Naive B cell (primary cell): ENCODE measurements around the gene DOCK8. TPM values are rescaled to one million over a fixed set of nuclear protein-coding genes. Genes with fewer than 3 reads are reported as not detected.
A peak's percentile ranks its signal among the peaks of the same experiment; 100 is the strongest.

ENCODE experiments used
- ATAC-seq, 2 donors: fragments of 150-1000 bp; cut with Tn5 transposase; 2 replicates each; pipeline ENCODE4 v1.10.0; 2021; ENCODE audit warnings: low read depth in 2 of 2, mild to moderate bottlenecking in 2 of 2, moderate library complexity in 2 of 2
- DNase-seq: peaks from one replicate; pipeline ENCODE4 v3.0.0; 2022
- H3K27ac Mint-ChIP-seq, 6 donors: one replicate each; pipeline ENCODE4 v1.8.0; 2020 to 2022; ENCODE audit warnings: mild to moderate bottlenecking in 6 of 6, mixed read lengths in 6 of 6, moderate library complexity in 5 of 6, inconsistent platforms in 2 of 6
- H3K27me3 Mint-ChIP-seq, 3 donors: one replicate each; pipeline ENCODE4 v1.8.0; 2021 to 2022; ENCODE audit warnings: mixed read lengths in 3 of 3, mild to moderate bottlenecking in 1 of 3
- H3K36me3 Mint-ChIP-seq, 2 donors: one replicate each; pipeline ENCODE4 v1.8.0; 2020 to 2022; ENCODE audit warnings: mixed read lengths in 2 of 2, inconsistent platforms in 1 of 2, mild to moderate bottlenecking in 1 of 2
- H3K4me1 Mint-ChIP-seq, 3 donors: one replicate each; pipeline ENCODE4 v1.8.0; 2020 to 2022; ENCODE audit warnings: mixed read lengths in 3 of 3, inconsistent platforms in 1 of 3, mild to moderate bottlenecking in 1 of 3, moderate library complexity in 1 of 3
- H3K4me3 Mint-ChIP-seq, 8 donors: one replicate each; pipeline ENCODE4 v1.8.0; 2020 to 2022; ENCODE audit warnings: mild to moderate bottlenecking in 8 of 8, mixed read lengths in 8 of 8, moderate library complexity in 8 of 8, inconsistent platforms in 2 of 8
- H3K9me3 Mint-ChIP-seq, 7 donors: one replicate each; pipeline ENCODE4 v1.8.0; 2020 to 2022; ENCODE audit warnings: mixed read lengths in 7 of 7, mild to moderate bottlenecking in 5 of 7, inconsistent platforms in 2 of 7, moderate library complexity in 1 of 7
- polyA plus RNA-seq, 6 donors: library from polyadenylated mRNA; unstranded; fragments of 300-500 nt; fragmentation: Illumina TruSeq; gene quantifications; one replicate each; pipeline ENCODE4 v1.2.3, GENCODE V29; 2021; ENCODE audit warnings: low read depth in 6 of 6

DOCK8 gene
- polyA plus RNA-seq, 6 donors from 2014 or later: 15.3 to 109 (median 76.5) TPM

DNA sequence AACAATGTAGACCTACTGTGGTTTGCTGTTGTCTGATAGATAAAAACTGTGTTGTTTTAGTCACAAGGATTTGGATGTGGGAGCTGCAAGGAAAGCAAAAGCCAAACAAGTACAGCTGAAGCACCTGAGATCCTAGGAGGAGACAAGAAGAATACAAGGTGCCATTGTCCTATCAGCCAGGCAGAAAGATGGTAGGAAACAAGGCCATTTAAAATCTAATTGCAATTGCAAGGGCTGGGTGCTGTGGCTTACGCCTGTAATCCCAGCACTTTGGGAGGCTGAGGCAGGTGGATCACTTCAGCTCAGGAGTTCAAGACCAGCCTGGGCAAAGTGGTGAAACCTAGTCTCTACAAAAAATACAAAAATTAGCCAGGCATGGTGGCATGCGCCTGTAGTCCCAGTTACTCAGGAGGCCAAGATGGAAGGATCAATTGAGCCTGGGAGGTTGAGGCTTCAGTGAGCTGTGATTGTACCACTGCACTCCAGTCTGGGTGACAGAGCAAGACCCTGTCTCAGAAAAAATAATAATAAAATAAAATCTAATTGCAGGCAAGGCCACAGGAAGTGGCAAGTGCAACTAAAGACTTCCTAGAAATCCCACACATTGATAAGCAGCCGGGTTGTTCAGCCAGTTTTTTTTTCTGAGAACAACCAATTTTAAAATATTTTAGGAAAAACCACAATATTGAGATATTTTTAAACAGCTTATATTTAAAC lies 22.6 kb downstream of the DOCK8 start:
- Mint-ChIP-seq H3K27me3 (no peaks in the 10 kb centered on the region), H3K9me3 (peaks cover 0 to 11% (median 7%) of the 10 kb centered on the region in 7 donors), H3K4me3 (no peak overlapping the region), H3K36me3 (peaks cover 7 to 15% of the 10 kb centered on the region in 2 donors), H3K27ac (no peak overlapping the region), H3K4me1 (peaks cover 11 to 33% (median 25%) of the 10 kb centered on the region in 3 donors)
- no peak for DNase-seq
- no peak for ATAC-seq

DNA sequence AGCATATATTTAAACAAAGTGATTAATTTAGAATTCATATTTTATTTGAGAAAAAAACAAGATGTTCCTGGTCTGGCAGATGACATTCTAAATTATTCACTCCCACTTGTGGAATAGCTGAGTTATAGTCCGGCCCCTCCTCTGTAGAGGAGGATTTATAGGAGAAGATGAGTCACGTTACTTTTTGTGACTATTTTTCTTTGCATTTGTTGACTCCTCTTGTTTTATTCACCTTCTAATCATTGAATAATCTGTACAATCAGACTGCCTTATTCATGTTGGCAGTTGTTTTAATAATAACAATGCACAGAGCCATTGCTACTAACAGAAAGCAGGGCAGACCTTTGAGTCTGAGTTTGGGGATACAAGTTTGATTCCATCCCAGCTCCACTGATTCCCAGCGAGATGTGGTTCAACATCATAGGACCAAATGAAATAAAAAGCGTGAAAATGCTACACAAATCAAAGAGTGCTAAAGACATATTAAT lies 23.2 kb downstream of the DOCK8 start:
- no peak overlapping the region for H3K27ac Mint-ChIP-seq
- H3K27me3 Mint-ChIP-seq: no peaks in the 10 kb centered on the region
- H3K4me3 Mint-ChIP-seq: no peak overlapping the region

DNA sequence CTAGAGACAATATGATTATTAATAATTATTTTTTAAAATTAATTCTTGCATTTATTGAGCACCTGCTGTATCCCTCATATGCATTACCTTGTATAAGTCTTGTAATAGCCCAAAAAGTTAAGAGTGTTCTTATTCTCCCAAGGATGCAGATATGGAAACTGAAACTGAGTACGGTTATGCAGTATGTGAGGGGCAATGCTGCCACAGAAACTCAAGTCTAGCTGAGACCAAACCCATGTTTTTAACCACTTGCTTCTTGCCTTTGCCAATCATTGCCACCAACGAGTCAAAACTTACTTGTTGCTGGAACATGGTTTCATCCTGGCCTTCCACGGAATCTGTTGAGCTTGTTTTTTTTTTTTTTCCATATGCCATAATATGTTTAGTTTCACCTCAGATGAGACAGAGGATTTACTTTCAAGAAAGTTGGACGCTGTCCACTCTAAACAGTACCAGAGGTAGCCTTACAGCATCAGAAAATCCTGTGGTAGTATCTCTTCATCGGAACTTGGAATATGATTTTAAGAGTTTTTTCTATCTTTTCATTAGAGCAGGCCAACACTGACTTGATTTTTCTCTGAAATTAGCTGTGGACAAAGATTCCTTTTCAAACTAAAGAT lies 27.9 kb downstream of the DOCK8 start:
- H3K9me3 Mint-ChIP-seq: no peaks in the 10 kb centered on the region
- H3K4me3 Mint-ChIP-seq: no peak overlapping the region
- ATAC-seq: no peak
- no peak for DNase-seq
- H3K36me3 Mint-ChIP-seq: peaks cover 8 to 10% of the 10 kb centered on the region in 2 donors
- no peak overlapping the region for H3K27ac Mint-ChIP-seq
- peaks cover 11 to 25% (median 14%) of the 10 kb centered on the region in 3 donors for H3K4me1 Mint-ChIP-seq
- H3K27me3 Mint-ChIP-seq: no peaks in the 10 kb centered on the region

More for the DNA sequence above, 23.2 kb downstream of the DOCK8 start:
- H3K4me1 Mint-ChIP-seq: peaks cover 11 to 39% (median 28%) of the 10 kb centered on the region in 3 donors
- peaks cover 7 to 15% of the 10 kb centered on the region in 2 donors for H3K36me3 Mint-ChIP-seq
- H3K9me3 Mint-ChIP-seq: peaks cover 0 to 11% (median 7%) of the 10 kb centered on the region in 7 donors
- no peak for DNase-seq
- no peak for ATAC-seq

DNA sequence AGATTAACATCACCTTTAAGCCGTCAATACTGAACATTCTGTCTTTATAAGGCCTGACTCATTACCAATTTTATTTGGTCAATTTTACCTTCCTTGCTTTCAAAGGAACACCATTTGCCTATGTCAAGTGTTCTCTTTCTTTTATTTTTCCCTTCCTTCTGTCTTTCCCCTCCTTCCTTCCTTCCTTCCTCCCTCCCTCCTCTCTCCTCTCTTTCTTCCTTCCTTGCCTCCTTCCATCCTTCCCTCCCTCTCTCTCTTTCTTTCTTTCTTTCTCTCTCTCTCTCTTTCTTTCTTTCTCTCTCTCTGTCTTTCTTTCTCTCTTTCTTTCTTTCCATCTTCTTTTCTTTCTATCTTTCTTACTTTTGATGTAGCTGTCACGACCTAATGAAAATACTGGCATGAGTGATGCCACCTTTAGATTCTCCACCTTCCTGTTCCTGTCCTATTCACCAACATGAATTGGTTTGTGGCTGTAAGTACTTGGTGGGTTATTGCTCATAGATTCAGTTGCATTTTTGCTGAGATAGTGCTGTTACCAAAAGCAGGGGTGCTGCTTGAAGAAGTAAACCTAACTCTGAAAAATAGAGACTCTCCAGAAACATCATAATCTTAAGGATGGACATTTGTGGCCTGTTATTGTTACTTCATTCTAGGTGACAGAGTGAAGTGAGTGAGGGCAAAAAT lies 33.8 kb downstream of the DOCK8 start:
- Mint-ChIP-seq H3K27me3 (no peaks in the 10 kb centered on the region), H3K9me3 (no peaks in the 10 kb centered on the region), H3K27ac (peak overlapping the region in 2 of 6 donors; percentile 34 to 85), H3K36me3 (peaks cover 6 to 8% of the 10 kb centered on the region in 2 donors), H3K4me1 (peaks cover 19 to 30% (median 28%) of the 10 kb centered on the region in 3 donors), H3K4me3 (no peak overlapping the region)
- DNase-seq (no peak), ATAC-seq (no peak)

DNA sequence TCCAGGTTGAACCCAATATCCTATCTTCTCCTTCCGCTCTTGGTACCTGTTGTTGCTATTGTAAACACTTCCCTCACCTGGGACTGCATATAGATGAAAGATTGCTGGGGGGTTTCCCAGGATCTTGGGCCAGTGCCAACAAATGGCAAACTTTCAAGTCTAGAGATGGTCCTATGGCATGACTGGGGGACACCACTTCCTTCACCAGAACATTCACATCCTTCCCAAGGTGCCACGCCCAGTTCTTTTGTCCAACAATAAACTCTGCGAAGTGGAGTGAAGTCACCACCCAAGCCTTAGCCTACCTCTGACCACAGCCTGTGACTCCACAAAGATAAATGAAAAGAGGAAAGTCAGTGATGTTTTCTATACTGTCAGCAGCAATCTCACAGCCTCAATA lies 34.4 kb downstream of the DOCK8 start:
- no peaks in the 10 kb centered on the region for H3K9me3 Mint-ChIP-seq
- H3K27ac Mint-ChIP-seq: peak overlapping the region in 3 of 6 donors; percentile 16 to 81 (median 17)
- peak in 1 of 2 donors; percentile 25 for ATAC-seq
- DNase-seq: no peak
- H3K36me3 Mint-ChIP-seq: peaks cover 5 to 6% of the 10 kb centered on the region in 2 donors
- H3K4me1 Mint-ChIP-seq: peaks cover 22 to 28% (median 26%) of the 10 kb centered on the region in 3 donors
- H3K4me3 Mint-ChIP-seq: no peak overlapping the region
- H3K27me3 Mint-ChIP-seq: no peaks in the 10 kb centered on the region

DNA sequence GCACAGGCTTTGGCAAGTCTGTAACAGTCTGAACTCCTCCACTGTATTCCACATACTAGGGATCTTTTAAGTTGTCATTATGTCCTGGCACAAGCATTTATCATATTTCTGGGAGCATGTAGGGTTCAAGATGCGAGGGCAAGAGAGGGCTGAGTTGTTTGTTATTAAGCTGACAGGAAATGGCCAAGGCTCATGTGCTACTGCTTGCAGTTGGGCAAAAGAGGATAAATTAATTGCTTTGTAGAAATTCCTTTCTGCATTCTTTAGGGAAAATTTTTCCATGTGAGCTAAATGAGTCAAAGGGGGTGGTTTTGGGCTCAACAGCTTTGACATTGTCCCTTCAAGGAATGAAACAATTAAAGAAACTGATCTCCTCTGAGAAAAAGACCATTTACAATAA lies 35.4 kb downstream of the DOCK8 start:
- Mint-ChIP-seq H3K4me3 (no peak overlapping the region), H3K9me3 (no peaks in the 10 kb centered on the region), H3K27ac (peak overlapping the region in 2 of 6 donors; percentile 12 to 58)

DNA sequence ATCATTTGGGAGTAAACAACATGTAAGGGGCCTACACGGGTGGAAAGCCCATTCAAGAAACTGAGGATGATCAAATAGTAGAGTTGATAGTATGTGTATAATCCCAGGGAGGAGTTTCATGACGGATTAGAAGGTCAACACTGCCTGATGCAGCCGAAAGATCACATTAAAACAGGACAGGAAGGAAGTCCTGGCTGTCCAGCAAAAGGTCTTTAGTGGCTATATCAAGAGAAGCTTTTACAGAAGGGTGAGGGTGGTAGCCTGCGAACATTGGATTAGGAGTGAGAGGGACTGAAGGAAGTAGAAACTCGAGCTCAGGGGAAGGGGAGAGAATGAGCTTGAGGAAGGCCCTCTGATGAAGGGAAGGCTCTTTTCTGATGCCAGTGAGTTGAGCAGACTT lies 36.0 kb downstream of the DOCK8 start:
- DNase-seq: no peak
- Mint-ChIP-seq H3K4me1 (peaks cover 22 to 28% (median 22%) of the 10 kb centered on the region in 3 donors), H3K9me3 (no peaks in the 10 kb centered on the region), H3K27me3 (no peaks in the 10 kb centered on the region), H3K27ac (peak overlapping the region in 2 of 6 donors; percentile 13 to 31), H3K4me3 (no peak overlapping the region), H3K36me3 (no peaks in the 10 kb centered on the region)
- no peak for ATAC-seq

More for the DNA sequence above, 35.4 kb downstream of the DOCK8 start:
- Mint-ChIP-seq H3K27me3 (no peaks in the 10 kb centered on the region), H3K36me3 (no peaks in the 10 kb centered on the region), H3K4me1 (peaks cover 22 to 28% (median 22%) of the 10 kb centered on the region in 3 donors)
- ATAC-seq (no peak), DNase-seq (no peak)

DNA sequence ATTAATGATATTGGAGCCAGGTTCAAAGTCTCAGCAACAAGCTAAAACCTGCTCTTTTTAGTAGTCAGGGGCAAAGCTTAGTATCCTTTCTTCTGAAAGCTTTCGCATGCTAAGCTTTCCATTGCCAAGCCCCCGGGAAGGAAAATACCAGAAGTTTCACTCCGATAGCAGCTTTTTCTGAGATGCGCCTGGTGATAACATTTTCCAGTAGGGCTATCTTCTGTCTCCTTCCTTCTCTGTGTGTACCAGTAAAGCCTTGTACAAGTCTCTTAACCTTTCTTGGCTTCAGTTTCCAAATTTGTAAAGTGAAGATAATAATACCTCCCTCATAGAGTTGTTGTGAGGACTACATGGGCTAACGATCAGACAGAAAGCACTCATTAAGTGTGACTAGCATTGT lies 36.7 kb downstream of the DOCK8 start:
- no peaks in the 10 kb centered on the region for H3K36me3 Mint-ChIP-seq
- H3K9me3 Mint-ChIP-seq: no peaks in the 10 kb centered on the region
- H3K4me3 Mint-ChIP-seq: no peak overlapping the region
- no peak overlapping the region for H3K27ac Mint-ChIP-seq
- H3K27me3 Mint-ChIP-seq: no peaks in the 10 kb centered on the region
- DNase-seq: no peak
- H3K4me1 Mint-ChIP-seq: peaks cover 22 to 28% (median 22%) of the 10 kb centered on the region in 3 donors
- no peak for ATAC-seq

DNA sequence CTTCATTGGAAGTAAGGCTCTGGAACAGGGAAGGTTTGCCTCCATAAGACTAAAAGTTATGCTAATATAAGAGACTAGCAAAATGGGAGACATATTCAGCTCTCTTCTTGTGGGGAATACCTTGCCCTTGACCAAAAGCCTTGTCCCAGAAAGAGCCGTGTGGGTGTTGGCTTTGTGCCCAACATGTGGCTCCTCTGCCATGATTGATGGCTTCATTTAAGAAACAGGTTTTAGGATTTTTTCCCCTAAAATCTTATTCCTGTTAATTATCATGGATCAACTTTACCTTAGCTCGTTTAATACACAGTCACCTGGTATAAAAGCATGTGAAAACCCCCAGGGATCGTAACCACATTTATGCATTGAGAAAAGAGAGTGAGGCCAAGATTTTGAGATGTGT lies 38.9 kb downstream of the DOCK8 start:
- Mint-ChIP-seq H3K27me3 (no peaks in the 10 kb centered on the region), H3K36me3 (no peaks in the 10 kb centered on the region), H3K4me1 (peaks cover 26 to 29% (median 27%) of the 10 kb centered on the region in 3 donors), H3K27ac (peak overlapping the region in 2 of 6 donors; percentile 19 to 63), H3K4me3 (no peak overlapping the region), H3K9me3 (no peaks in the 10 kb centered on the region)
- no peak for ATAC-seq
- DNase-seq: no peak

DNA sequence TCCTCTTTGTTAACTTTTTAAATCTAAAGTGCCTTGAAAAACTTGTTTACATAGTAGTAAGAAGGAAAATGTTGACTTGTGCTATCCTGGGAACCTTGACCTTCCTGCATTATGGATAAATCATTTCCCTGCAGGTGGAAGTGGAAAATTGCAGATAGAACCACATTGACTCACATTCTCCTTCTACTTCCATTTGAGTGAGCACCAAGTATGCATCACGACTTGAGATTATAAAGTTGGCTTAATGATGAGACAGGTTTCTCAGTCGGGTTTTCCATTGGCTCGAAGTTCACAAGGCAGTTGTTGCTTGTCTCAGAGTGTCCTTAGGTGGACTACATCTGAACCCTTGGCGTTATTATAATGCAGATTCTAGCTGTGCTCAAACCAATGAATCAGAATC lies 39.9 kb downstream of the DOCK8 start:
- H3K27me3 Mint-ChIP-seq: no peaks in the 10 kb centered on the region
- H3K4me1 Mint-ChIP-seq: peaks cover 19 to 21% (median 21%) of the 10 kb centered on the region in 3 donors
- H3K27ac Mint-ChIP-seq: peak overlapping the region in 1 of 6 donors; percentile 30
- ATAC-seq (no peak), DNase-seq (no peak)
- H3K36me3 Mint-ChIP-seq: no peaks in the 10 kb centered on the region
- H3K4me3 Mint-ChIP-seq: no peak overlapping the region
- H3K9me3 Mint-ChIP-seq: no peaks in the 10 kb centered on the region

DNA sequence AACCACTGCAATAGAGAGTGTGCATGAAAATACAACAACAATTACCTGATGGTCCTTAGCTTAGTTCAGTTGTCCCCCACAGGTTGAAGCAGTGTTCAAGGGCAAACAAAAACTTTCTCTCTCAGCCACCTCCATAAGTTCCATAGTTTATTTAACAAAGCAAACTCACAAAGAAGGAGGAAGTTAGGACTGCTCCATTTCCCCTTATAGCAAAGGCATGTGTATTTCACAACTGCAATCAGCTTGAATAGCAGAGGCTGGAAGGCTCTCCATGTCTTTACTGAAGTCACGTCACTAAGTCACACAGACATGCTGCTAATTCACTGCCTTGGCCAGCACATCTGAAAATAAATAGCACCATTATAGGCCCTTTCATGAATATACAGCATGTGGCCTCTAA lies 43.3 kb downstream of the DOCK8 start:
- H3K27ac Mint-ChIP-seq: peak overlapping the region in 1 of 6 donors; percentile 33
- H3K36me3 Mint-ChIP-seq: no peaks in the 10 kb centered on the region

DNA sequence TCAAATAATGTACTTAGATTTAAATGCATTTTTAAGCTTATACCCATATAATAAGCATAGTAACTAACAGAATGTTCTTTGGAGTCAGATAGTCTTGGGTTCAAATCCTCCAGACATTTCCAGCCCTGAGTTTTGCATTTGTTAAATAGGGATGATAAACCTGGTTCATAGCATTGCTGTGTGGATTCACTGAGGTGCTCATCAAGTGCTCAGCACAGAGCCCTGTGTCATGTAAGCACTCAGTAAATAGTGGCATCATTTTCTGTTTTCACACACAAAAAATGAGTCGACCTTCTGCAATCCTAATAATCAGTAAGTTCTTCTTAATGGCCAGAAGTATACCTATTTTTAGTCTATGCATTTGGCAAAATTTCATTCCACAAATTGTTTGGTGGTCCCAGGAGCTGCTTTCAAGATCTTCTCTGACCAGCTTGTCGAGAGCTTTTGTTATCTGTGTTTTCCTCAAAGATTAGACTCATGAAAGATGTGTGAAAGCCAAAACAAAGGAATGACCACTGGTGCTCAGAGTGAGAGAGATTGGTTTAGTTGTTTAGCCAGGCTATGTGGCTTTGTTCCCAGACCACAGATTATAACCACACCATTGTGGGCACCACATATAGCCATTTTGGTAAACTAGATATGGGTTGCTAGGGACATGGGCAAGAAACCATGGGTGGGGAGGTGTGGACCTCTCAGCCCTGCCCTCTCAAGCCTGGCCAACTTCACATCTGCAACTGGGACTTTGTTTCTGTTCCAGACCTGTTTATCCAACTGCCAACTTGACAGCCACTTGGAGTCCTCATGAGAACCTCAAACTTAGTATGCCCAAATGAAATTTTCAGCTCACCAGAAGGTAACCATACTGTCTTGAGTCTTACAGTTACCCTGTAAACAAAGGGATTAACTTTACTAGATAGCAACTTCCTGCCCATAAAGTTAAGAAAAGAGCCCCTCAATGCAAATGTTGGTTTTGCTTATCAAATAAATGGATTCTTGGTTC lies 45.0 kb downstream of the DOCK8 start:
- Mint-ChIP-seq H3K27me3 (no peaks in the 10 kb centered on the region), H3K27ac (no peak overlapping the region), H3K36me3 (peaks cover 0 to 8% of the 10 kb centered on the region in 2 donors), H3K9me3 (no peaks in the 10 kb centered on the region), H3K4me3 (no peak overlapping the region), H3K4me1 (peaks cover 7 to 12% (median 12%) of the 10 kb centered on the region in 3 donors)
- no peak for DNase-seq
- ATAC-seq: no peak

More for the DNA sequence above, 43.3 kb downstream of the DOCK8 start:
- Mint-ChIP-seq H3K4me1 (peaks cover 9 to 16% (median 10%) of the 10 kb centered on the region in 3 donors), H3K27me3 (no peaks in the 10 kb centered on the region), H3K4me3 (peak overlapping the region in 1 of 8 donors; percentile 8), H3K9me3 (no peaks in the 10 kb centered on the region)
- no peak for ATAC-seq
- DNase-seq: no peak
